HL-60 (cell line): ENCODE measurements around the gene C15orf61.

Source experiments
- DNase-seq, 2 experiments: peaks; one replicate each; pipeline ENCODE4 v3.0.0-alpha.2; 2010 to 2020; ENCODE audit warnings: low read depth in 1 of 2, low spot score in 1 of 2
- H3K27ac ChIP-seq: fragments of 250-450 bp; sonication (Bioruptor Pico); replicated peaks from 2 replicates; pipeline ENCODE4 v1.5.1; 2020; ENCODE audit warnings: mild to moderate bottlenecking, moderate library complexity
- H3K27me3 ChIP-seq: fragments of 250-450 bp; sonication (Bioruptor Pico); 2 replicates; pipeline ENCODE4 v1.5.1; 2021; ENCODE audit warnings: mild to moderate bottlenecking, moderate library complexity; ENCODE audit not compliant: insufficient read depth, poor library complexity, severe bottlenecking
- H3K4me3 ChIP-seq: replicated peaks from 2 replicates; pipeline ENCODE4 v1.5.1; 2011; ENCODE audit warnings: mild to moderate bottlenecking, control low read depth, low read length; ENCODE audit not compliant: insufficient read depth
- GABPA ChIP-seq: IDR thresholded peaks from 2 replicates; pipeline ENCODE4 v1.6.1; 2012; ENCODE audit warnings: low read depth
- POLR2AphosphoS5 ChIP-seq: IDR thresholded peaks from 2 replicates; pipeline ENCODE4 v1.6.1; 2012; ENCODE audit warnings: low read depth
- REST ChIP-seq: IDR thresholded peaks from 2 replicates; pipeline ENCODE4 v1.6.1; 2012; ENCODE audit warnings: low read depth; ENCODE audit not compliant: insufficient replicate concordance
- SPI1 ChIP-seq: IDR thresholded peaks from 2 replicates; pipeline ENCODE4 v1.6.1; 2012; ENCODE audit warnings: low read depth, mild to moderate bottlenecking, borderline replicate concordance
- TF ChIP-seq, protein P1 (sequence below): IDR thresholded peaks from one replicate; pipeline ENCODE4 v1.5.1; 2011; ENCODE audit warnings: low read length, control low read depth, inconsistent platforms; ENCODE audit not compliant: insufficient read depth

C15orf61 gene

GRCh38 chr15:67559576-67559975 lies 38.6 kb downstream of the C15orf61 start:
- H3K4me3 ChIP-seq = no peak overlapping the region
- TF ChIP-seq SPI1 = no peak
- TF ChIP-seq GABPA = no peak
- no peak for TF ChIP-seq REST
- TF ChIP-seq, protein P1, sequence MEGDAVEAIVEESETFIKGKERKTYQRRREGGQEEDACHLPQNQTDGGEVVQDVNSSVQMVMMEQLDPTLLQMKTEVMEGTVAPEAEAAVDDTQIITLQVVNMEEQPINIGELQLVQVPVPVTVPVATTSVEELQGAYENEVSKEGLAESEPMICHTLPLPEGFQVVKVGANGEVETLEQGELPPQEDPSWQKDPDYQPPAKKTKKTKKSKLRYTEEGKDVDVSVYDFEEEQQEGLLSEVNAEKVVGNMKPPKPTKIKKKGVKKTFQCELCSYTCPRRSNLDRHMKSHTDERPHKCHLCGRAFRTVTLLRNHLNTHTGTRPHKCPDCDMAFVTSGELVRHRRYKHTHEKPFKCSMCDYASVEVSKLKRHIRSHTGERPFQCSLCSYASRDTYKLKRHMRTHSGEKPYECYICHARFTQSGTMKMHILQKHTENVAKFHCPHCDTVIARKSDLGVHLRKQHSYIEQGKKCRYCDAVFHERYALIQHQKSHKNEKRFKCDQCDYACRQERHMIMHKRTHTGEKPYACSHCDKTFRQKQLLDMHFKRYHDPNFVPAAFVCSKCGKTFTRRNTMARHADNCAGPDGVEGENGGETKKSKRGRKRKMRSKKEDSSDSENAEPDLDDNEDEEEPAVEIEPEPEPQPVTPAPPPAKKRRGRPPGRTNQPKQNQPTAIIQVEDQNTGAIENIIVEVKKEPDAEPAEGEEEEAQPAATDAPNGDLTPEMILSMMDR = no peak
- TF ChIP-seq POLR2AphosphoS5 = no peak
- DNase-seq = no peak
- no peaks in the 10 kb centered on the region for H3K27me3 ChIP-seq
- no peak overlapping the region for H3K27ac ChIP-seq

DNA sequence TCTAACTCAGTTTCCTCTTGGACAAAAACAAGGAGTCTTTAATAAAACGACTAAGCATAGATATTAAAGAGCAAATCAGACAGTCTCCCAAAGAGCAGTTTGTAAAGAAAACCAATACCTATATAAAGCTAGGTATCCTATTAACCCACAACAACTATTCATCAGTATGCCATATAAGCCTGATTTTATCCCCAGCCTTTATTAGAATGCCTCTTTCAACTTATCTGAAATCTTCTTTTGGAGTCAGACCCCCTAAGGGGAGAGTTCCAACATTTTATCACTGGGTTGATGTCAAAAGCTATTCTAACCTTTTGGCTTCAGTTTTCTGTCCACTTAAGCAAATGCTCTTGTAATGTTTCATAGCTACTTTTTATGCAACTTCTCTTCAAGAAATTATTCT lies 39.4 kb downstream of the C15orf61 start:
- TF ChIP-seq, protein P1 = no peak
- TF ChIP-seq REST (no peak), POLR2AphosphoS5 (no peak), SPI1 (no peak), GABPA (no peak)
- Histone ChIP-seq H3K4me3 (no peak overlapping the region), H3K27me3 (no peaks in the 10 kb centered on the region), H3K27ac (no peak overlapping the region)
- DNase-seq = no peak

DNA sequence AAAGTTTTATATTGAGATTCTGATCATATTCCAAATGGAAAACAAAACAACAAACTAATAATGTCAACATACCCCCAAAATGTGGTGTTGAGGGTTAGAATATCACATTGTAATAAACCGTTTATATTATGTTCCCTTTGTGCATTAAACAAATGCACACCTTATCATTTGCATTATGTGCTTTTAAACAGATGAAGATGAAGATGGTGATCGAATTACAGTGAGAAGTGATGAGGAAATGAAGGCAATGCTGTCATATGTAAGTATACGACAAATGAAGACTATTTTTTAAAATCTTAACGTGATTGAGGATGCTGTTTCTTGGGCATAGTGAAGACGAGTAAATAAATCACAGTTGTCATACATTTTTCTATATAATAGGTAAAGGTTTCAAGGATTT lies 42.2 kb downstream of the C15orf61 start:
- no peak for TF ChIP-seq GABPA
- no peak for TF ChIP-seq REST
- DNase-seq = no peak
- H3K27me3 ChIP-seq = no peaks in the 10 kb centered on the region
- H3K4me3 ChIP-seq = no peak overlapping the region
- no peak overlapping the region for H3K27ac ChIP-seq
